Panc1 (cell line): ENCODE data around the gene PGK2. TPM values are rescaled to one million over a fixed set of nuclear protein-coding genes. Genes with fewer than 3 reads are reported as not detected.

Experiments
- ATAC-seq: fragments of 200-7000 bp; cut with Tn5 transposase; 2 replicates; pipeline ENCODE4 v1.9.1; 2020; ENCODE audit warnings: mild to moderate bottlenecking, moderate library complexity
- BruUV-seq: library from RNA; stranded (reverse); fragments of 400-500 nt; replicated peaks from 2 replicates; lab custom pipeline; 2021; lab: Mats Ljungman, UMichigan
- CTCF ChIA-PET: fragments of 300-600 bp; sonication (Branson Sonifier 250); formaldehyde crosslinking; loops from one replicate; lab custom pipeline; 2022; ENCODE audit warnings: antibody characterized with exemption; lab: Charles Lee
- POLR2A ChIA-PET: fragments of 300-600 bp; sonication (Branson Sonifier 250); formaldehyde crosslinking; loops from one replicate; lab custom pipeline; 2022; ENCODE audit warnings: antibody characterized with exemption; lab: Charles Lee
- DNase-seq: peaks from one replicate; pipeline ENCODE4 v3.0.0-alpha.2; 2010; ENCODE audit warnings: low read depth, low spot score
- H3K27ac ChIP-seq: 2 replicates; pipeline ENCODE4 v1.5.1; 2011; ENCODE audit warnings: mild to moderate bottlenecking, low read length, inconsistent platforms
- H3K27me3 ChIP-seq: fragments of 200-500 bp; sonication (Bioruptor generic); 2 replicates; pipeline ENCODE4 v1.6.0; 2014; ENCODE audit warnings: low read length, inconsistent platforms; ENCODE audit not compliant: control insufficient read depth, insufficient read depth
- H3K36me3 ChIP-seq: fragments of 200-500 bp; sonication (Bioruptor generic); 2 replicates; pipeline ENCODE4 v1.5.1; 2014; ENCODE audit warnings: inconsistent platforms, mild to moderate bottlenecking, low read length, moderate library complexity; ENCODE audit not compliant: control insufficient read depth, insufficient read depth
- H3K4me1 ChIP-seq: 2 replicates; pipeline ENCODE4 v1.5.1; 2011; ENCODE audit warnings: inconsistent platforms, mild to moderate bottlenecking, low read length, moderate library complexity; ENCODE audit not compliant: control insufficient read depth, insufficient read depth
- H3K4me3 ChIP-seq, 2 experiments: 2 replicates each; pipeline ENCODE4 v1.5.1; 2011 to 2012; ENCODE audit warnings: low read depth in 2 of 2, low read length in 2 of 2, mild to moderate bottlenecking in 2 of 2, inconsistent platforms in 1 of 2, moderate library complexity in 1 of 2
- H3K9me3 ChIP-seq: fragments of 200-500 bp; sonication (Bioruptor generic); 2 replicates; pipeline ENCODE4 v1.5.1; 2014; ENCODE audit warnings: low read depth, mild to moderate bottlenecking, inconsistent platforms, low read length, moderate library complexity; ENCODE audit not compliant: control insufficient read depth, insufficient read depth
- POLR2AphosphoS5 ChIP-seq: IDR thresholded peaks from 2 replicates; pipeline ENCODE4 v1.6.1; 2012; ENCODE audit warnings: mild to moderate bottlenecking, low read depth, low read length, moderate library complexity
- REST ChIP-seq, 2 experiments: IDR thresholded peaks; 2 replicates each; pipeline ENCODE4 v1.6.1; 2011 to 2012; ENCODE audit warnings: low read depth in 2 of 2, control low read depth in 1 of 2, low read length in 1 of 2, mild to moderate bottlenecking in 1 of 2, moderate library complexity in 1 of 2; ENCODE audit not compliant: insufficient read depth in 1 of 2
- SIN3A ChIP-seq: IDR thresholded peaks from 2 replicates; pipeline ENCODE4 v1.6.1; 2012; ENCODE audit warnings: low read depth, mild to moderate bottlenecking, low read length, moderate library complexity, borderline replicate concordance; ENCODE audit not compliant: insufficient read depth
- TCF7L2 ChIP-seq: IDR thresholded peaks from 2 replicates; pipeline ENCODE4 v1.6.1; 2011; ENCODE audit warnings: mild to moderate bottlenecking, low read depth, low read length, inconsistent platforms
- in situ Hi-C: cut with HindIII; loops from 2 replicates; pipeline ENCODE4 v1.10.0; 2016; ENCODE audit warnings: low sequenced_read_pairs, low pct_unique_long_range_greater_than_20kb
- intact Hi-C: fragments of 100-400 bp; cut with micrococcal nuclease; formaldehyde crosslinking; loops from one replicate; pipeline ENCODE4 v1.10.0; 2022; ENCODE audit not compliant: unreplicated experiment
- total RNA-seq: library from RNA; stranded (reverse); gene quantifications from one replicate; pipeline ENCODE4 v1.2.1, GENCODE V29; 2021; ENCODE audit not compliant: unreplicated experiment
- TF ChIP-seq, protein P1 (sequence below): fragments of 450-650 bp; IDR thresholded peaks from 2 replicates; pipeline ENCODE4 v1.5.1; 2017; ENCODE audit warnings: mild to moderate bottlenecking

PGK2 gene
- total RNA-seq, 1 experiment from 2014 or later: not detected

- BruUV-seq: no TSS peak
- Histone ChIP-seq H3K4me3 (no peak overlapping the region), H3K9me3 (no peaks in the 10 kb centered on the region), H3K4me1 (no peaks in the 10 kb centered on the region), H3K36me3 (no peaks in the 10 kb centered on the region), H3K27ac (no peak overlapping the region), H3K27me3 (no peaks in the 10 kb centered on the region)
- no peak for DNase-seq
- no peak for TF ChIP-seq SIN3A
- no peak for TF ChIP-seq TCF7L2
- TF ChIP-seq, protein P1, sequence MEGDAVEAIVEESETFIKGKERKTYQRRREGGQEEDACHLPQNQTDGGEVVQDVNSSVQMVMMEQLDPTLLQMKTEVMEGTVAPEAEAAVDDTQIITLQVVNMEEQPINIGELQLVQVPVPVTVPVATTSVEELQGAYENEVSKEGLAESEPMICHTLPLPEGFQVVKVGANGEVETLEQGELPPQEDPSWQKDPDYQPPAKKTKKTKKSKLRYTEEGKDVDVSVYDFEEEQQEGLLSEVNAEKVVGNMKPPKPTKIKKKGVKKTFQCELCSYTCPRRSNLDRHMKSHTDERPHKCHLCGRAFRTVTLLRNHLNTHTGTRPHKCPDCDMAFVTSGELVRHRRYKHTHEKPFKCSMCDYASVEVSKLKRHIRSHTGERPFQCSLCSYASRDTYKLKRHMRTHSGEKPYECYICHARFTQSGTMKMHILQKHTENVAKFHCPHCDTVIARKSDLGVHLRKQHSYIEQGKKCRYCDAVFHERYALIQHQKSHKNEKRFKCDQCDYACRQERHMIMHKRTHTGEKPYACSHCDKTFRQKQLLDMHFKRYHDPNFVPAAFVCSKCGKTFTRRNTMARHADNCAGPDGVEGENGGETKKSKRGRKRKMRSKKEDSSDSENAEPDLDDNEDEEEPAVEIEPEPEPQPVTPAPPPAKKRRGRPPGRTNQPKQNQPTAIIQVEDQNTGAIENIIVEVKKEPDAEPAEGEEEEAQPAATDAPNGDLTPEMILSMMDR: no peak
- TF ChIP-seq POLR2AphosphoS5: no peak
- TF ChIP-seq REST (IDR thresholded peaks at IDR 0.05; ENCODE audit: insufficient read depth in 1 of 2, low read depth in 2 of 2, low read length in 1 of 2): no peak
- POLR2A ChIA-PET: no interaction called here
- intact Hi-C loops (no loop called here), in situ Hi-C loops (no loop called here)
- ATAC-seq: no peak
- CTCF ChIA-PET: no interaction called here
These were observed 4.4 kb downstream of the PGK2 start for GRCh38 chr6:49782725-49783124.

DNA sequence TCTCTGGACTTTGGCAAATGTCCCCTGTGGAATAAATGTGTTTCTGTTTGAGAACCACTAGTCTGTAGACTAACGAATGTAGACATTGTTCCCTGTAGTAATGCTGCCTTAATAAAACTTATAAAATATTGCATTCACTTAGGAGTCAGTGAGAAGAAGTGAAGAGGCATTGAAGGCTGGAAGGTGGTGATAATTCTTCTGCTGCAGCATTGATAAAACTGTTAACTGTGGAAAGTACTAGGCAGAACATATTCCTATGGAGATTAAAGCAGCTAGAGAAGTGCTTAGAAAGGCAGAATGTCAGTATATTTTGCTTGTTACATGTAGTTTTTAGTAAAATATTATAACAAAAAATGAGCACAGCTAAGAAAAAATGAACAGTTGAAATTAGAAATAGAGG is 4.8 kb downstream of the PGK2 start:
- no peak for TF ChIP-seq SIN3A
- TF ChIP-seq, protein P1: no peak
- TF ChIP-seq TCF7L2: no peak
- no peak for TF ChIP-seq POLR2AphosphoS5
- no peaks in the 10 kb centered on the region for H3K4me1 ChIP-seq
- H3K36me3 ChIP-seq: no peaks in the 10 kb centered on the region
- in situ Hi-C loops: no loop called here
- H3K27ac ChIP-seq: no peak overlapping the region
- BruUV-seq: no TSS peak
- DNase-seq (no peak), ATAC-seq (no peak)
- H3K4me3 ChIP-seq: no peak overlapping the region
- ChIA-PET POLR2A (no interaction called here), CTCF (no interaction called here)
- intact Hi-C loops: no loop called here
- no peaks in the 10 kb centered on the region for H3K9me3 ChIP-seq
- no peaks in the 10 kb centered on the region for H3K27me3 ChIP-seq
